ENCODE results near the gene GAB1.

The GAB1 gene

DNA sequence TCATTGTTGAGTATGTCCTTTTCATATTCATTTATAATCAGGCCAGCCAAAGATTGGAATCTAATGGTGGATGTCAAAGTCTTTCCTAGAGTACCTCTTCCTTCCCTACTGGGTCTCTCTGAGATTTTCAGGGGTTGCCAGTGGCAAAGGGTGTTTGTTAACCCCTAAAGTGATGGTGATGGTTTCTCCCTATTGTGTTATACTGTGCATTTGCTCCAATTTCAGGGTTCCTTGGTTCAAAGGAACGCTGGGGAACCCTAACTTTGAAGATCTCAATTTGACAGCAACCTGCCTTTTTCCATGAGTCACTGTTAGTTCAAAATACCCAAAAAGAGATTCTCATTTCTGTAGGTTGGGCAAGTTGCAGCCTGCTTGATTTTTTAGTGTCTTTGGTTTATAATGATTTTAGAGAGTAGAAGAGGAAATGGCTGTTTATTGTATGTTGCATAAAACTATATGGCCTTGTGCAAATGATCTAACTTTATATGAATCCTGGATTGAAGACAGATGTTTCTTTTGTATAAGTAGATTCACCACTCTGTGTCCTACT is 23.0 kb downstream of the GAB1 start:
- no peak for DNase-seq

DNA sequence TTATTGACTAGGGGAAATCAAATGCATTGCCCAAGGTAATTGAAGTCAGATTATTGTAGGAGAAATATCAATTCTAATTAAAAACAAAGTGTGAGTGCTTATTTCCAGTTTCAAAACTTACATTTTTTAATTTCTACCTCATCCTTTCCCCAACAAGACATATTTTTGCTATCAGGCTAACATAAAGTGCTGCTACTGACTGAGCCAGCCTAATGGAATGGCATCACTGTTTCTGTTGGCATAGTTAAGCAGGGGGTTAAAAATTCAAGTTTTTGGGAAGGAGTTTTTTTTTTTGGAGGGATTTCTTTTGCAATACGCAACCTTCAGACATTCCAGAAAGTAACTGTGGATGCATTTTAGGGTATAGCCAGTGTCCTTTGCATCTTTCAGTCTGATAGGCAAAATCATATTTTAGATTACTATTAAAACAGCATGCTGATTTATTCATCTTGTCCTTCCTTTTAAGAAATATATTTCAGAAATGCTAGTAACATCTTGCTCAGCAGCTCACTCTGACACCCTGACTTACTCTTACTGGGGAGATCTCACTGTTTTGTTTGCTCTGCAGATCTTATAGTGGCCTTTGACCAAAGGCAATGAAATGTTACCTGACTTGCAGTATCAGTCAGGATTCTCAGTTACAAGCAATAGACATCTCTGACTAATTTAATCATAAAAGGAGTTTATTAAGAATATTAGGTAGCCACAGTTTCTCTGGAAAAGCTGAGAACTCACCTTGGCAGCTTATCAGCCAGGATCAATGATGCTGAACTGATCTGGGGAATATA is 24.4 kb downstream of the GAB1 start:
- DNase-seq, result no peak

DNA sequence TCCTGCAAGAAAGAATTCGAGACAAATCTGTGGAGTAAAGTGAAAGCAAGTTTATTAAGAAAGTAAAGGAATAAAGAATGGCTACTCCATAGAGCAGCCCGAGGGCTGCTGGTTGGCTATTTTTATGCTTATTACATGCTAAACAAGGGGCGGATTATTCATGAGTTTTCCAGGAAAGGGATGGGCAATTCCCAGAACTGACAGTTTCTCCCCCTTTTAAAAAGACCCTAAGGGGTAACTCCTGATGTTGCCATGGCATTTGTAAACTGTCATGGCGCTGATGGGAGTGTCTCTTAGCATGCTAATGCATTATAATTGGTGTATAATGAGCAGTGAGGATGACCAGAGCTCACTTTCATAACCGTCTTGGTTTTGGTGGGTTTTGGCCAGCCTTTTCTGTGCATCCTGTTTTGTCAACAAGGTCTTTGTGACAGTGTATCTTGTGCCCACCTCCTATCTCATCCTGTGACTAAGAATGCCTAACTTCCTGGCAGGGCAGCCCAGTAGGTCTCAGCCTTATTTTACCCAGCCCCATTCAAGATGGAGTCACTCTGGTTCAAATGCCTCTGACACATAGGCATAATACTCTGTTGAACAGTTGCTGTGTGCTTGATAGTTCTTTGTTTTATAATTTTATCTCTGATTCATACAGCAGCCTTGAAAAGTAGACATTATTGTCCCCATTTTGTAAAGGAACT is 25.8 kb downstream of the GAB1 start:
- DNase-seq, result no peak

DNA sequence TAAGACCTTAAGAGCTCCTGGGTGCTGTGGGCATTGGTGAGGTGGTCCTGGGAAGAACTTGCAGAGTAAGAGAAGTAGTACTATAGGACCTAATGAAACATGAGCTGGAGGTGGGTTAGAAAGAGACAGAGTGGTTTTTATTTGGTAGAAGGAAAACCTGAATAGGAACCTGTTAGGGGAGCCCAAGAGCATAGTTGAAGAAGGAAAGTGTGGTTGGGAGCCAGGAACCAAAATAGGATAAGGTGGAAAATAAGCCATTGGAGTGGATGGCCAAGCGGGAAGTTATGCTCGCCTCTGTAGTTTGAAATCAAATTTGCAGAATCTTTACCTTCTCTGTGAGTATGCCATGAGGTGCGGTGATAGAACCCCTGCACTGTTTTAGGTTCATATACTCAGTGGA is 26.7 kb downstream of the GAB1 start:
- no peak for DNase-seq

DNA sequence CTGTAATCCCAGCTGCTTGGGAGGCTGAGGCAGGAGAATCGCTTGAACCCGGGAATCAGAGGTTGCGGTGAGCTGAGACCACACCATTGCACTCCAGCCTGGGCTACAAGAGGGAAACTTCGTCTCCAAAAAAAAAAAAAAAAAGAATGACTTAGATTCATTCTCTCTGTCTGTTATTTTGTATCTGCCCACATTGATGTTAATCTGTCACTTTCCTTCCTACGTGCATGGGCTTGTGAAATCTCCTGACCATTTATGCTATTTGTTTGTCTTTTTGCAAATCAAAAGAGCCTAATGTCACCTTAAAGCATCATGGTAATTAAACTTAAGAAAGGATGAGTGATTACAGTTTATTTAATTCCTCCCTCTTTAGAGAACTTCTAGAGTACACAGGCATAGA is 27.4 kb downstream of the GAB1 start:
- no peak for DNase-seq

DNA sequence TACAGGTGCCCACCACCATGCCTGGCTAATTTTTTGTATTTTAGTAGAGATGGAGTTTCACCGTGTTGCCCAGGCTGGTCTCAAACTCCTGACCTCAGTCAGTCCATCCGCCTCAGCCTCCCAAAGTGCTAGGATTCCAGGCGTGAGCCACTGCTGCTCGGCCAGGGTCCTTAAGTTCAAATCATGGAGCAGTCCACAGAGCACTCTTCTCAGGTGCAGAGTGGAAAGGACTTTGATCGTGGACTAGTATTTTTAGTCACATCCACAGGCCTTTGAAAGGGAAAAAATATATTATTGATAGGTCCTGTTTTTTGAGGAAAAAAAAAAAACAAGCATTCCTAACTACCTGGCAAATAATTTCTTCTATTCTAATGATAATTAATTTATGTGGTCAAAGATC is 31.2 kb downstream of the GAB1 start:
- no peak for DNase-seq

DNA sequence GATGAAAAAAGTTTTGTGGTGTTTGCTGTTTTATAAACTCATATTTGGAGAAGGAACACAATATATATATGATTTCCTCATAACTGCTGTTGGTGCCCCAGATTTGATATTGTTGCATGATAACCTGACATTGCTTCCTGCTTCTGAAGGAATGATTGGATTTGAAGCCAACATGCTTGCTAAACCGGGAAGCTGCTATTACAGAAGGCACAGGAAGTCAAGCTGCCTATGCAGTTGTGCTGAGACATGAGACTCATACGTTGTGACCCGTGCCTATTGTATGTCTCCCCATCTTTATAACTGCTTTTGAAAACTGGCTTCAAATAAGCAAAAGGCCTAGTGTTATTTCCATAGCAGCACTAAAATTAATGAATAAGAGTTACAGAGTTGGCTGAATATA is 32.9 kb downstream of the GAB1 start:
- no peak for DNase-seq

DNA sequence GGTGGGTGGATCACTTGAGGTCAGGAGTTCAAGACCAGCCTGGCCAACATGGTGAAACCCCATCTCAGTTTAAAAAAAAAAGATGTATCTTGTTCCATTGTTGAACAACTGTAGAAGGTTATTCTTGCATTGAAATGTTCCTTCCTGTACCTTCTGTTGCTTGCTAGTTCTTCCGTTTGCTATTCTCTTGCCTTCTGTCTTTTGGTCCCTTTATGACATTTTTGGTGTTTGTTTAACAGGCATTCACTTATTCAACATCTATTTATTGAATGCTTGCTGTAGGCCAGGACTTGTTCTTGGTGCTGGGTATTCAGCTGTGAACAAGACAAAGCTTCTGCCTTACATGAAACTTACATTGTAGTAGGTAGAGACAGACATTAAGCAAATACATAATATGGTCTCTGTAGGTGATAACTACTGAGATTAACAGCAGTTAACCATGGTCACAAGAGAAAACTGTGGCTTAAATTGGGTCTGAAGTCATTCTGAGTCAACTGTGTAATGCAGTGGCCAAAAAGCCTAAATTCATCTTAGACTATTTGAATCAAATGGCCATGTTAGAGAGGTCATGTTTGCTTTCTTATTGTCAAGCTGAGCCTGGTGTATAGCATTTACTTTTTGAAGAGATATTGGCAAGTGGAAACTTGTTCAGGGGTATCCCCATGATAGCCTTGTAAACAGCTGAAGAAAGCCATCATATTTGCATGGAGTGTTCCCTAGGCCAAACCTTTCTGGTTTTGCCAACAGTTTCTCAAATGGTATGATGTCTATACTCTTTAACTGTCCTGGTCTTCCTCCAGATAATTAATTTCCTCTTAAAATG is 35.6 kb downstream of the GAB1 start:
- no peak for DNase-seq

DNA sequence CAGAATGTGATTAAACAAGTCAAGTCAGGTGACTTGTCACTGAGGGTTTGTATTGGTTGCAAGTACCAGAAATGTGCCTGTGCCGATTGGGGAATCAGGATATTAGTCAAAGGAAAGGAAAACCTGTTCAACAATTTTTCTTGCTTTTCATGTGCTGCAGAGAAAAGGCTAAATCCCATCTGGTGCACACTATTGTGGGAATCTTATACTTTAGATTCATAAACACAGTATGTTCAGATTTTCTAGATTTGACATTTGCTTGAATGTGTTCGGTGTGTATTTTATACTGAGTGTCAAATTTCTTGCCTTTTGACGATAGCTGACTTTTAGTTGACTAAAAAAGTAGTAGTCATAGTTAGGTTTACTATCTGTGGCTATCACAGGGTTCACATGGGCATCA is 37.6 kb downstream of the GAB1 start:
- no peak for DNase-seq

DNA sequence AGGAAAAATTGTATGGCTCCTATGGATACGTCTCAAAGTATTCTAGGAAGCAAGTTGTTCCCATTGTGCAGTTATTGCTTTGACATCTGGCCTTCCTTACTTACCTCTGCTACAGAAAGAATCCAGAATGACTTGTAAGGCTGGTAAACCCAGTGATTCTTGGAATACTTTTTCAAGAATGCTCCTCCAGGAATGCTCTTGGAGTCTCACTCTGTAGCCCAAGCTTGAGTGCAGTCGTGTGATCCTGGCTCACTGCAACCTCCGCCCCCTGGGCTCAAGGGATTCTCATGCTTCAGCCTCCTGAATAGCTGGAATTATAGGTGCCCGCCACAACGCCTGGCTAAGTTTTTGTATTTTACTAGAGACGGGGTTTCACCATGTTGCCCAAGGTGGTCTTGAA is 38.1 kb downstream of the GAB1 start:
- no peak for DNase-seq

DNA sequence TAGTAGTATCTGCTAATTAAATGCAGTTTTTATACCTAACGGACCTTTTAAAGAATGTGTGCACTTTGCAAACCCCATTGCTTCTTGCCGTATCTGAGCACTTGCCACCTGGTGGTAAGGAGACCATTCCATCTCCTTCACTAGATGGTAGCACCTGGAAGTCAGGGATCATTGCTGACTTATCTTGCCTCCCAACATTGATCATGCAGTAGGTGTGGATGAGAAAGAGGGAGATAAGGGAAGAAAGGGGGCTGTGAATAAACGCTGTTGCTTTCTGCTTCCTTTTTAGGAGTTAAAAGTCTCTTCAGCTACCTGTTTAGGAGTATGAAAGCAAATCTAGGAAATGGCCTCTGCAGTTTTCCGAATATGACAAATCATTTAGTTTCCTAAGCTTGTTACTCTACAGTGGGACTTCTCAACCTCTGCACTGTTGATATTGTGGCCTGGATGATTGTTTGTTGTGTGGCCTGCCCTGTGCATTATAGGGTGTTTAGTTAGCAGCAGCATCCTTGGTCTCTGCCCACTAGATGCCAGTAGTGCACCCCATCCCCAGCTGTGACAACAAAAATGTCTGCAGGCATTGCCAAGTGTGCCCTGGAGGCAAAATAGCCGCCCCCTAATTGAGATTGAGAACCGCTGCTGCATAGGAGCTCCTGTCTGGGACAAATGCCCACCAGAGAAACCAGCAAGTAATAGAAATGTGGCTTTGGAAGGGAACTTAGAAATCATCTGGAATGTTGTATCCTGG is 38.8 kb downstream of the GAB1 start:
- DNase-seq, result no peak

DNA sequence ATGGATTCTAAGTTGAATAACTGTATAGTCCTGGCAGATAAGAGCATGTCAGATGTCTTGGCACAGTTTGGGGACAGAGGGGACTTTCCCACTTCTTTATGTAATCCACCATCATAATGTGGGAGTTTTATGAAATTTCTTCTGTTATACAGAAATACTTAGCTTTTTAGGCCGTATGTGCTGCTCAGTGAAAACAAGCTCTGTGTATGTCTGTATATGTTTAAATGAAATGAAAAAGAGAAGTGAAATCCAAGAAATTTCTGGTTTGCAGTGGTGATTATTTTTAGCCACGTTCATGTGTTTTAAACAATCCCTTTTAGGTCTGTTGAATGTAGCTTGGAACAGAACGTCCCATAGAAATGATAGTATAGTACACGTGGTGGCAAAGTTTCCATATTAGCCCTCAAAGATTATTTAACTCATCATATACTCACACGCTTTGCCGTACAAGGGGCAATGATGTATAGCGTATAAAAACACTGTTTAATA is 41.0 kb downstream of the GAB1 start:
- DNase-seq, result no peak

DNA sequence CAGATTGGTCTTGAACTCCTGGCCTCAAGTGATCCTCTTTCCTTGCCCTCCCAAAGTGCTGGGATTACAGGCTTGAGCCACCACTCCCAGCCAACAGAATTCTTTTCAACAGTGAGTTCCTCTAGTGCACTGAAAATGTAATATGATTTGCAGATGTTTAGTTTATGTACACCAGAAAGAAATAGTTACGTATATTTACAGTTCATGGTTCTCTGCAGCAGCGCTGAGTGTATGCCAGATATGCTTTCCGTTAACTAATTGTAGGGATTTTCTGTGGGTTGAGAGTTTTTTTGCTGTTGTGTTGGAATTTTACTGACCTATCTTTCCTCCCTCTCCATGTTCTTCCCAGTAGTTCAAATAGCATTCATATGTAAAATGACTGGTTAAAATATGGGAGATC is 44.0 kb downstream of the GAB1 start:
- DNase-seq, result no peak

DNA sequence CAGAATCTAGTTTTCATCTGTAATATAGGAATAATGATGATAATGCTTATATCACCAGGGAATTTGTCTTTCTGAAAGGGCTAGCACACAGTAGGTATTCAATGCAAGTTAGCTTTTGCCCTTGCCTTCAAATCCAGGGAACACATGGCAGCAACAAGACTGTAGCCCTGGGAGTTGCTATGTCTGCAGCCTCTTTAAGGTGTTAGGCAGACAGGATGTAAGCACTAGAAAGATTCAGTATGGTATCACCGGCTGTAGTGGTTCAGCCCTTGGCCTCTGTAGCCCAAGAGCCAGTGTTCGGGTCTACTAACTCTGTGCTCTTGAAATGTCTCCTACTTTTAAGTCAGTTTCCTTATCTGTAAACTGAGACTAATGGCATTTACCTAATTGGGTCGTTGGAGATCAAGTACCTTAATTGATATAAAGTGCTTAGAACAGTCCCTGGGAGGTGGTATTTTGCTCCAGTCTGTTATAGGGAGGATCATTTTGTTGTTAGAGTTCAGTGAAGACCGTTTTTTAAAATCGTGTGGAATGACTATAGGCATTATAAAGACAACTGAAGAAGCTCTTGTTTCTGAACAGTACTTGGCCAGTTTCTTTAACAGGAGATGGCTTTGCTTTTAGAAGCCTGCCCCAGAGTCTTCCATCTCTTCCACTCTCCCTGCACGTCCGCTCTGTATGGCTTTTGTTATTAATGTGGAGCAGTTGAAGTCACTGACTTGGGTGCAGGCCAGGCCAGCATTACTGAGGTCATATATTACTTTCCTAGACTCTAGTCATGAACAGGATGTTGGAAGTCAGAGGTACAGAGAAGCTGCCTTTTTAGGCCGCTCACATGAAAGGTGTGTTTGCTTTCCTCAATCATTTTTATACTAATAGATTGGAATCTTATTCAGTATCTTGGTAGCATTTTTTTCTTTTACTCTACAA is 44.8 kb downstream of the GAB1 start:
- no peak for DNase-seq

DNA sequence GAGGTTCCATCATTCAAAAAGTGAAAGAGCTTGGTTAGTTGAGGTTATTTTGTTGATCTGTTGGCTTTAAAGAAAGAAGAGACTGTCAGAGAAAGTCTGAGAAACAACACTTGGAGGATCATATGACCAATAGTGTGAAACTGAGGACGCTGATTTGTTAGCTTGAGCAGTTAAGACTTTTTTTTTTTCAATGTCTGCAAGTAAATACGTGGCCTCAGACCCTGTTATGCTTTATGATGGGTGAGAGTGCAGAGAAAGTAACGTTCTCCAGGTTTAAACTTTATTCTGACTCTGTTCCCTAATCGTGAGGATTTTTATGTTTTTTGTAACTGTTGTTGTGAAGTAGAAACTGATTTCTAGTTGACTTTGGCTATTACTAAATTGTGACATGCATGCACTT is 45.9 kb downstream of the GAB1 start:
- DNase-seq, result no peak

DNA sequence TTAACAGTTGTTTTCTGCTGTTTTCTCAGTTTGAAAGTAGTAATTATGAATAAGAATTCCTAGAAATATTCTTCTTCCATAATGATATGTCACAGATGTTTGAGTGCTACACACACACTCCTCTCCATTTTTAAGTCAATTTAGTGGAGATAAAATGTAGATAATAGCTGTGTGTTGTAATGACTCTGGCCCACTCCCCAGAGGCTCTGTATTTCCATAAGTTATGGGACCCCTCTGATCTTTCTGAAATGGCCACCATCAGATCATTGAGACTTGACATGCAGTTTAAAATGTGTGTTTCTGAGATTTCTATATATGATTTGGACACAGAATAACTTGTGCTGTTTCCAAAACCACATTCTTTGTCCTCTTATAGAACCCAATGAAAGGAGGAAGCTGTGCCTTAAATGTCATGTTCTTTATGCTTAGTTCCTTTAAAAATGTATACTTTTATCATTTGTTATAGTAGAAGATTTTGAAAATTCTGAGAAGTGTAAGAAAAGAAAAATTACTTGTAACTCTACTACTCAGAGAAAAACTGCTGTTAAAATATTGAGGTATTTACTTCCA is 46.4 kb downstream of the GAB1 start:
- DNase-seq, result no peak

DNA sequence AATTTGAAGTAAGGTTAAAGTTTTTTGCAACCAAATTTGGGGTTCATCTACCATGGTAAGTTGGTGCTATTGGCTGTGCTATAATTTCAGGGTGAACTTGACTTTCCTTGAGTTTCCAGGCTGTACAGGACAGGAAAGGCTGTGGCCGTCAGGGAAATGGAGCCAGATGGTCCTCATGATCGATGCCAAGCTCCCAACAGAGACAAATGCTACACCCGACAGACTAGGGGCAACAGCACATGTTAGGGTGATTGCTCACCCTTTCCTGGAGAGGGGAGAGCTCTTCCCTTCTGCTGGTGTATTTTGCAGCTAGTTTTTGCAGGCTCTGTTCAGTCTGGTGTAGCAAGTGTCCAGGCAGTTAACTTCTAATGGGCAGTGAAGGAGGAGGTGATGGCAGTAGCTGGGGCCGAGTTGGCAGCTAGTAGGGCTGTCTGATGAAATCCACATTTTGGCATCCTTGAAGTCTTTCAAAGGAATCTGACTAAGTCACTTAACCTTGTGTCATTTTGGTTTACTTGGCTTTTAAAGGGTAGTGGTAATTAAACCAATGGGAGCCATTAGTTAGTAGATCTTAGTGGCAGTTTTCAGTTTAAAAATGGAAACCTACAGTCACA is 47.8 kb downstream of the GAB1 start:
- DNase-seq, result no peak

DNA sequence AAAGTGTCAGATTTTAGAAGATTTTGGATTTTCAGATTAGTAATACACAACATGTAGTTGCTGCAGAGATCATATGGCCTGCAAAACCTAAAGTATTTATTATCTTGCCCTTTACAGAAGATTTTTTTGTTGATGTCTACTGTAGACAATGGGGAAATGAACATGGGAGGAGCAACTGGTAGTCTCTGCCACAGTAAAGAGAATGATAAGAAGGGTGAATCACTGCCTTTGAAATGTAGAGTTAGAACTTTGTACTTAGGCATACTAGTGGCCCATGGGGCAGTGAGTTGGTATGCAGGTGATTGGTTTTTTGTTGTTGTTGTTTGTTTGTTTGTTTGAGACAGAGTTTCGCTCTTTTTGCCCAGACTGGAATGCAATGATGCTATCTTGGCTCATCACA is 50.1 kb downstream of the GAB1 start:
- no peak for DNase-seq

DNA sequence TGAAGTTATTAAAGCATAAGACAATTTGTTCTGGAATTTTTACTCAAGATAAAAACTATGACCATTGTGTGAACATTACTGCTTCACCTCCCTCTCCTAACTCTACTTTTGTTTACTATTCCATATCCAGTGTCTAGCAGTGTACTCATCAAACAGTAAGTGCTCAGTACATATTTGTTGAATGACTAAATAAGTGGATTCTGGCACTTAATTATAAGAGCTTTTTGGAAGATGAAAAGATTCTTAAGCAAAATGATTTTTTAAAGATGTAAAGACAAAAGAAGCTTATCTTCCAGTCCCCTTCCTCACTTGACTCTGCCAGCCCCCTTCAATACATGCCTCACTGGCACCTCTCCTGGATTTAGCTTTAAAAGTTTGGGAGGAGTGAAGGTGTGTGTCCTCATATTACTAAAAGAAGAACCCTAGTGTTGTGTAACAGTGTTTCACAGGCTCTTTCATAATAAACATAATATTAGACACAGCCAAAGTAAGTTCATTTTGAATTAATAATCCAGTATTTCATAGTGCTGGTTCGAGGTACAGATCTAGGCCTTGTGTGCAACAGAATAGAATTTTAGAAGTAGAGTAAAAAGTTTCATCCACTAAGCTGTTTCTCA is 53.0 kb downstream of the GAB1 start:
- DNase-seq, result no peak

DNA sequence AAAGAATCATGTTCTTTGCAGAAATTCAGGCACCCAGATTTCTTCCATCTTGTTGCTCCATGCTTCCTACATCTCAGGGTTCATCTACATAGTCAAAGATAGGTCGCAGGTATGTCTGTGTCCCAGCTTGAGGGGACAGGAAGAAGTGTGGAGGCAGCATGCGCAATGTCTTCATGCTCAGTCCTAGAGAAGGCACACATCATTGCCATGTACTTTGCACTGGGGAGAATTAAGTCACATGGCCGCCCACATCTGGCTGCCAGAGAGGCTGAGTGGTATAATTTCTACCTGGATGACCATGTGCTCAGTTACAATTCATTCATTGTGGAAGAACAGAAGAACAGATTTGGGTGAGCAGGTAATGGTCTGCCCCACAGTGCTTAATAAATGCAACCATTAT is 54.1 kb downstream of the GAB1 start:
- no peak for DNase-seq
